Endothelial cell (in vitro differentiated cells): ENCODE results near the gene KIAA1671. TPM values are rescaled to one million over a fixed set of nuclear protein-coding genes. Genes with fewer than 3 reads are reported as not detected.

ENCODE experiments used
- DNase-seq: peaks from one replicate; pipeline ENCODE4 v3.0.0; 2021; ENCODE audit warnings: low spot score
- H3K27ac Mint-ChIP-seq: one replicate; pipeline ENCODE4 v1.8.0; 2021; ENCODE audit warnings: mixed read lengths, inconsistent platforms; ENCODE audit not compliant: unreplicated experiment
- H3K27me3 Mint-ChIP-seq: one replicate; pipeline ENCODE4 v1.8.0; 2021; ENCODE audit warnings: mild to moderate bottlenecking, moderate library complexity, mixed read lengths, inconsistent platforms; ENCODE audit not compliant: unreplicated experiment
- H3K36me3 Mint-ChIP-seq: one replicate; pipeline ENCODE4 v1.8.0; 2021; ENCODE audit warnings: mild to moderate bottlenecking, low read depth, mixed read lengths, inconsistent platforms; ENCODE audit not compliant: unreplicated experiment
- H3K4me1 Mint-ChIP-seq: one replicate; pipeline ENCODE4 v1.8.0; 2021; ENCODE audit warnings: mild to moderate bottlenecking, mixed read lengths, inconsistent platforms; ENCODE audit not compliant: unreplicated experiment
- H3K4me3 Mint-ChIP-seq: one replicate; pipeline ENCODE4 v1.8.0; 2021; ENCODE audit warnings: mild to moderate bottlenecking, mixed read lengths, inconsistent platforms; ENCODE audit not compliant: unreplicated experiment
- H3K9me3 Mint-ChIP-seq: one replicate; pipeline ENCODE4 v1.8.0; 2021; ENCODE audit warnings: mixed read lengths, inconsistent platforms; ENCODE audit not compliant: unreplicated experiment
- total RNA-seq: library from RNA; stranded (reverse); fragmentation: NEBNext Ultra II Directional; extraction: Animal tissue kit (Norgen Biotek cat#: 25700); gene quantifications from one replicate; pipeline ENCODE4 v1.2.1, GENCODE V29; 2021; ENCODE audit not compliant: unreplicated experiment
- TF ChIP-seq, protein P1 (sequence below): fragments of 200-600 bp; sonication (generic); IDR thresholded peaks from one replicate; pipeline ENCODE4 v1.5.0; 2021; ENCODE audit warnings: antibody characterized with exemption; ENCODE audit not compliant: unreplicated experiment

KIAA1671 gene
- total RNA-seq, 1 donor from 2014 or later, result 92.1 TPM

DNA sequence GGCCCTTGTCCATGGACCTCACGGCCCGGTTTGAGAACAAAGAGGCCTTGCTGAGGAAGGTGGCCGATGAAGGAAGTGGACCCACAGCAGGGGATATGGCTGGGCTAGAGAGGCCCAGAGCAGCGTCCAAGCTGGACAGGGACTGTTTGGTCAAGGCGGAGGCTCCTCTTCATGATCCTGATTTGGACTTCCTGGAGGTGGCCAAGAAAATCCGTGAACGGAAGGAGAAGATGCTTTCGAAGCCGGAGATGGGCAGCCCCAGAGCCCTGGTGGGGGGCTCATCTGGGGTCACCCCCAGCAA lies 76.3 kb downstream of the KIAA1671 start:
- no peak for DNase-seq
- no peak overlapping the region for H3K27ac Mint-ChIP-seq
- no peak overlapping the region for H3K4me3 Mint-ChIP-seq
- peaks cover 15% of the 10 kb centered on the region for H3K4me1 Mint-ChIP-seq
- TF ChIP-seq, protein P1, sequence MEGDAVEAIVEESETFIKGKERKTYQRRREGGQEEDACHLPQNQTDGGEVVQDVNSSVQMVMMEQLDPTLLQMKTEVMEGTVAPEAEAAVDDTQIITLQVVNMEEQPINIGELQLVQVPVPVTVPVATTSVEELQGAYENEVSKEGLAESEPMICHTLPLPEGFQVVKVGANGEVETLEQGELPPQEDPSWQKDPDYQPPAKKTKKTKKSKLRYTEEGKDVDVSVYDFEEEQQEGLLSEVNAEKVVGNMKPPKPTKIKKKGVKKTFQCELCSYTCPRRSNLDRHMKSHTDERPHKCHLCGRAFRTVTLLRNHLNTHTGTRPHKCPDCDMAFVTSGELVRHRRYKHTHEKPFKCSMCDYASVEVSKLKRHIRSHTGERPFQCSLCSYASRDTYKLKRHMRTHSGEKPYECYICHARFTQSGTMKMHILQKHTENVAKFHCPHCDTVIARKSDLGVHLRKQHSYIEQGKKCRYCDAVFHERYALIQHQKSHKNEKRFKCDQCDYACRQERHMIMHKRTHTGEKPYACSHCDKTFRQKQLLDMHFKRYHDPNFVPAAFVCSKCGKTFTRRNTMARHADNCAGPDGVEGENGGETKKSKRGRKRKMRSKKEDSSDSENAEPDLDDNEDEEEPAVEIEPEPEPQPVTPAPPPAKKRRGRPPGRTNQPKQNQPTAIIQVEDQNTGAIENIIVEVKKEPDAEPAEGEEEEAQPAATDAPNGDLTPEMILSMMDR, result no peak
- no peaks in the 10 kb centered on the region for H3K9me3 Mint-ChIP-seq
- H3K27me3 Mint-ChIP-seq, result peaks cover 4% of the 10 kb centered on the region
- H3K36me3 Mint-ChIP-seq, result no peaks in the 10 kb centered on the region

DNA sequence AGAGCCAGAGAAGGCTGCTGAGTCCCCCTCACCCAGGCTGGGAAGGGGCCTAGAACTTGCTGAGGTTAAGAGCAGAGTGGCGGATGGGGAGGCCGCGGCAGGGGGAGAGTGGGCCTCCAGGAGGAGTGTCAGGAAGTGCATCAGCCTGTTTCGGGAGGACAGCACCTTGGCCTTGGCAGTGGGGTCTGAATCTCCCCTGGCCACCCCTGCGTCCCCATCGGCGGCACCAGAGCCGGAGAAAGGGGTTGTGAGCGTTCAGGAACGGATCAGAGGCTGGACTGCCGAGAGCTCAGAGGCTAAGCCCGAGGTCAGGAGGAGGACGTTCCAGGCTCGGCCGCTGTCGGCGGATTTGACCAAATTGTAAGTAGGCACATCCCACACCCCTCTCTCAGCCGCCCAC lies 76.7 kb downstream of the KIAA1671 start:
- H3K9me3 Mint-ChIP-seq, result no peaks in the 10 kb centered on the region
- H3K27ac Mint-ChIP-seq, result no peak overlapping the region
- H3K36me3 Mint-ChIP-seq, result no peaks in the 10 kb centered on the region
- H3K27me3 Mint-ChIP-seq, result peaks cover 3% of the 10 kb centered on the region
- no peak overlapping the region for H3K4me3 Mint-ChIP-seq
- DNase-seq, result no peak
- peaks cover 15% of the 10 kb centered on the region for H3K4me1 Mint-ChIP-seq
- TF ChIP-seq, protein P1, result no peak

DNA sequence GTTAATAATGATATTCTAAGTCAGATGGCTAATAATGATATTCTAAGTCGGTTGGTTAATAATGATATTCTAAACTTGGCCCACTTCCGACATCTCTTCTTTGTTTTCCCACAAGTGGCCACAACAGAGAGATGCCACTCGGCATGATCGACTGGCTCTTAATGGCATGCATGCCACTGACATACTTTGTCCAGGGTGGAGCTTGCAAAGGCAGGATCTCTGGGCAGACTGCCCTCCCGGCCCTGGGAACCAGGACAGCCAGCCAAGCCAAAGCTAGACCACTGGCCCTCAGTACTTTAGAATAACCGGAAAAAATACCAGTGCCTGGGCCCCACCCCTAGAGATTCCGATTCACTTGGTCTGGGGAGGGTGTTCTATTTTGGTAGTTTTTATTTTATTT lies 78.1 kb downstream of the KIAA1671 start:
- H3K9me3 Mint-ChIP-seq, result no peaks in the 10 kb centered on the region
- no peaks in the 10 kb centered on the region for H3K36me3 Mint-ChIP-seq
- DNase-seq, result no peak
- H3K4me3 Mint-ChIP-seq, result no peak overlapping the region
- TF ChIP-seq, protein P1, result no peak
- H3K4me1 Mint-ChIP-seq, result peaks cover 11% of the 10 kb centered on the region
- no peak overlapping the region for H3K27ac Mint-ChIP-seq
- H3K27me3 Mint-ChIP-seq, result no peaks in the 10 kb centered on the region

DNA sequence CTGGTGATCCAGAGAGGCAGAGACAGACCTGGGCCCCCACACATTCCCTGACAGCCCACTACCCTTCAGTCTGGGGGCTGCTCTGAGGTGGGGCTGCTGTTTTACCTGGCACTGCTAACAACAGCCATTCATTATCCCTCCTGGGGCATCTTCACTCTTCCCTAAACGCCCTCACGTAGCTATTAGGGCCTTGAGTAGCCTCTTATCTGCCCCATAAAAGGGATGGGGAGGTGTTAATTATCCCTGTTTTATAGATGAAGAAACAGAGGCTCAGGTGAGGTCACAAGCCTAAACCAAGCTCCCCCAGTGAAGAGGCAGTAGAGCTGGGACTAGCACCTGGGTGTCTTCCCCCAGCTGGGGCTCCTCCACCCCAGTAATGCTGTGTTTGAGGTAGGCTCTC lies 79.5 kb downstream of the KIAA1671 start:
- Mint-ChIP-seq H3K27me3 (no peaks in the 10 kb centered on the region), H3K4me3 (no peak overlapping the region), H3K9me3 (no peaks in the 10 kb centered on the region), H3K4me1 (no peaks in the 10 kb centered on the region), H3K36me3 (no peaks in the 10 kb centered on the region), H3K27ac (no peak overlapping the region)
- TF ChIP-seq, protein P1, result no peak
- no peak for DNase-seq

DNA sequence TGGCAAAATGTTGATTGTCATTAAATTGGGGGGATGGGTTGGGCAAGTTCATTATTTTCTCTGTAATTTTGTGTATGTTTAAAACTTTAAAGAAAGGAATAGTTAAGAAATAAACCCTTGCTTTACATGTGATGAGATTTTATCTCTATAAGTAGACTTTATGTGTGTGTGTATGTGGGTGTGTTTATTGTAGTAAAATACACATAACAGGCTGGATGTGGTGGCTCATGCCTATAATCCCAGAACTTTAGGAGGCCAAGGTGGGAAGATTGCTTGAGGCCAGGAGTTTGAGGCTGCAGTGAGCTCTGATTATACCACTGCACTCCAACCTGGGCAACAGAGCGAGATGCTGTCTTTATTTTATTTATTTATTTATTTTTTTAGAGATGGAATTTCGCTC lies 83.2 kb downstream of the KIAA1671 start:
- TF ChIP-seq, protein P1, result no peak
- Mint-ChIP-seq H3K4me1 (no peaks in the 10 kb centered on the region), H3K4me3 (no peak overlapping the region), H3K27ac (no peak overlapping the region), H3K9me3 (no peaks in the 10 kb centered on the region), H3K36me3 (peaks cover 7% of the 10 kb centered on the region), H3K27me3 (peaks cover 3% of the 10 kb centered on the region)
- no peak for DNase-seq
